GM12878 (cell line): ENCODE measurements around the gene EIF4EBP2. TPM values are rescaled to one million over a fixed set of nuclear protein-coding genes. Genes with fewer than 3 reads are reported as not detected.

Experiments used
- BHLHE40 ChIP-seq, 2 experiments: fragments of 450-650 bp in 1 of 2; IDR thresholded peaks; 2 replicates each; pipeline ENCODE4 v1.6.1; 2011 to 2017; ENCODE audit warnings: low read depth in 2 of 2, borderline replicate concordance in 1 of 2, improper control_type of control experiment in 1 of 2, low read length in 1 of 2, mild to moderate bottlenecking in 1 of 2
- CEBPB ChIP-seq, 2 experiments: fragments of 150-350 bp in 1 of 2; IDR thresholded peaks; 2 replicates each; pipeline ENCODE4 v1.6.1; 2012 to 2014; ENCODE audit warnings: low read depth in 2 of 2, low read length in 2 of 2, borderline replicate concordance in 1 of 2, inconsistent platforms in 1 of 2
- FOXM1 ChIP-seq: IDR thresholded peaks from 2 replicates; pipeline ENCODE4 v1.6.1; 2012; ENCODE audit warnings: low read depth, mild to moderate bottlenecking, inconsistent platforms, low read length, moderate library complexity
- GABPA ChIP-seq: IDR thresholded peaks from 2 replicates; pipeline ENCODE4 v1.6.1; 2014; ENCODE audit warnings: antibody characterized with exemption, low read depth, mild to moderate bottlenecking, inconsistent platforms
- HCFC1 ChIP-seq: fragments of 150-350 bp; IDR thresholded peaks from 2 replicates; pipeline ENCODE4 v1.6.1; 2014; ENCODE audit warnings: low read length
- HDGF ChIP-seq: fragments of 450-650 bp; IDR thresholded peaks from 2 replicates; pipeline ENCODE4 v1.6.1; 2016; ENCODE audit warnings: antibody characterized with exemption
- MYC ChIP-seq: IDR thresholded peaks from 2 replicates; pipeline ENCODE4 v1.6.1; 2011; ENCODE audit warnings: mild to moderate bottlenecking, low read length, moderate library complexity, inconsistent platforms; ENCODE audit not compliant: insufficient read depth, insufficient replicate concordance, insufficient read length, severe bottlenecking
- RAD21 ChIP-seq: IDR thresholded peaks from 2 replicates; pipeline ENCODE4 v1.6.1; 2011; ENCODE audit warnings: mild to moderate bottlenecking, low read depth, low read length, moderate library complexity; ENCODE audit not compliant: insufficient read depth
- RB1 ChIP-seq: fragments of 450-650 bp; formaldehyde crosslinking; IDR thresholded peaks from 2 replicates; pipeline ENCODE4 v1.6.1; 2017; ENCODE audit warnings: mild to moderate bottlenecking, borderline replicate concordance
- SMAD5 ChIP-seq: IDR thresholded peaks from 2 replicates; pipeline ENCODE4 v1.6.1; 2016; ENCODE audit warnings: antibody characterized with exemption, low read depth
- SMARCA5 ChIP-seq: fragments of 450-650 bp; IDR thresholded peaks from 2 replicates; pipeline ENCODE4 v1.6.1; 2017; ENCODE audit warnings: mild to moderate bottlenecking
- TBL1XR1 ChIP-seq: IDR thresholded peaks from 2 replicates; pipeline ENCODE4 v1.6.1; 2012; ENCODE audit warnings: low read depth, low read length, improper control_type of control experiment
- TCF12 ChIP-seq: IDR thresholded peaks from 2 replicates; pipeline ENCODE4 v1.6.1; 2011; ENCODE audit warnings: low read depth, mild to moderate bottlenecking, low read length
- polyA plus RNA-seq, 11 experiments: library from polyadenylated mRNA; depleted of rRNA in 4 of 11; unstranded in 6 of 11; stranded (reverse) in 5 of 11; fragments of >200 nt; fragmentation: Nextera tagmentation in 4 of 11; fragmentation: Illumina TruSeq in 1 of 11; extraction: Ambion mirVana in 4 of 11; extraction: Trizol in 1 of 11; gene quantifications; 1 replicate in 1 of 11; 2 replicates in 10 of 11; pipeline versions ENCODE4 v1.2.1 to v1.2.3, GENCODE V29; 2011 to 2016; ENCODE audit warnings: inconsistent platforms in 2 of 11, missing spikeins in 2 of 11, low read depth in 1 of 11
- total RNA-seq, 4 experiments: library from RNA; depleted of rRNA in 3 of 4; stranded (reverse); fragments of >200 nt in 3 of 4; fragmentation: Illumina TruSeq in 1 of 4; extraction: Trizol in 1 of 4; gene quantifications; 2 replicates each; pipeline versions ENCODE4 v1.2.1 to v1.2.3, GENCODE V29; 2013 to 2021
- TF ChIP-seq, protein P1 (sequence below): fragments of 450-650 bp; IDR thresholded peaks from 2 replicates; pipeline ENCODE4 v1.6.1; 2017; ENCODE audit warnings: mild to moderate bottlenecking, moderate library complexity
- TF ChIP-seq, protein P2 (sequence below): IDR thresholded peaks from 2 replicates; pipeline ENCODE4 v1.6.1; 2011; ENCODE audit warnings: borderline replicate concordance, low read depth, mild to moderate bottlenecking, moderate library complexity, mixed read lengths, low read length; ENCODE audit not compliant: insufficient read depth; ENCODE audit errors: extremely low read length
- TF ChIP-seq, protein P3 (sequence below): fragments of 450-650 bp; IDR thresholded peaks from 2 replicates; pipeline ENCODE4 v1.6.1; 2017; ENCODE audit warnings: mild to moderate bottlenecking
- TF ChIP-seq, protein P4 (sequence below): IDR thresholded peaks from 2 replicates; pipeline ENCODE4 v1.6.1; 2012; ENCODE audit warnings: low read depth, low read length, improper control_type of control experiment

EIF4EBP2 gene
- total and polyA plus RNA-seq, 10 of the 15 experiments (the other 5 are each of a cell fraction or from before 2014, with no cell fraction given) = 14.4 to 51.3 (median 28.9) TPM

DNA sequence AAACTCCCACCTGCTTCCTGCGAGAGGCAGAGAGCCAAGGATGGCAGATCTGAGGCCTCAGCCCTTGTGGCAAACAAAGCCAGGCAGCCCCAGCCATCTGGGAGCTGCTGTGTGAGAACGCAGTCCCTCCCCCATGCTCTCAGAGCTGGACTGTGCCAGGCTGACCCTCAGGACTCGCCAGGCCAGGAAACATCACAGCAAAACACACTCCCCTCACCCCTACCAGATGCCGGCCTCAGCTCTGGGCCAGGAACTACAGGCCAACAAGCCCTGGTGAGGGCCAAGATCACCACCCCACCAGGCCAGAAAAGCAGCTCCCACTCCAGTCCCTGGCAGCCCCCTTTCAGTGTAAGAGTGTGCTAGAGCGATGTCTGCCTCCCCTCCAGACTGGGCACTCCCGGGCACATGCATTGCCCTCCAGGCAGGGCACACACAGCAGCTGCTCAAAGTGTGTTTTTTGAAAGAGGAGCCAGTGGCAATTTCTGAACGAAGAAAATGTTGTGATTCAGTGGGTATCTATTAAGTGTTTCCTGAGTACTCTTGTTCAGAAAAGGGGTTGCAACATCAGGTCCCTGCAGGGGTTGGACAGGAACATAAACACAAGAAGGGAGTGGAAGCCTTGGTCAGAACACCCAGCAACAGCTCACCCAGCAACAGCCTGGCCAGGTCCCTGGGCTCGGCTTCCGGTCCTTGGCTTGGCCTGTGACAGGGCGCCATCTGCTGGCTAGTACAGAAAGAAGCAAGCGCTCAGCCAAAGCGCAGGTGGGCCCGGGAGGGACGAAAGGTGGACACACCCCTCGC lies 39.8 kb upstream of the EIF4EBP2 start (continued):
- TF ChIP-seq TBL1XR1 (no peak), MYC (no peak), FOXM1 (0 out of 2 replicates have a peak, but pooled peaks have one; percentile 25), SMAD5 (no peak), SMARCA5 (peak; percentile 87), RB1 (peak; percentile 63; the same call in 1 of the 2 replicates), BHLHE40 (IDR thresholded peaks at IDR 0.05; ENCODE audit: borderline replicate concordance in 1 of 2, low read depth in 2 of 2, low read length in 1 of 2) (peak in 1 of 2 experiments; percentile 35; a peak in 1 of 4 replicates), TCF12 (0 out of 2 replicates have a peak, but pooled peaks have one; percentile 69), HDGF (no peak), CEBPB (IDR thresholded peaks at IDR 0.05; ENCODE audit: borderline replicate concordance in 1 of 2, low read depth in 2 of 2, low read length in 2 of 2) (0 out of 4 replicates have a peak, but pooled peaks of 1 of the 2 experiments have one; percentile 8), RAD21 (peak; percentile 100), HCFC1 (no peak), GABPA (no peak)
- TF ChIP-seq, protein P1, sequence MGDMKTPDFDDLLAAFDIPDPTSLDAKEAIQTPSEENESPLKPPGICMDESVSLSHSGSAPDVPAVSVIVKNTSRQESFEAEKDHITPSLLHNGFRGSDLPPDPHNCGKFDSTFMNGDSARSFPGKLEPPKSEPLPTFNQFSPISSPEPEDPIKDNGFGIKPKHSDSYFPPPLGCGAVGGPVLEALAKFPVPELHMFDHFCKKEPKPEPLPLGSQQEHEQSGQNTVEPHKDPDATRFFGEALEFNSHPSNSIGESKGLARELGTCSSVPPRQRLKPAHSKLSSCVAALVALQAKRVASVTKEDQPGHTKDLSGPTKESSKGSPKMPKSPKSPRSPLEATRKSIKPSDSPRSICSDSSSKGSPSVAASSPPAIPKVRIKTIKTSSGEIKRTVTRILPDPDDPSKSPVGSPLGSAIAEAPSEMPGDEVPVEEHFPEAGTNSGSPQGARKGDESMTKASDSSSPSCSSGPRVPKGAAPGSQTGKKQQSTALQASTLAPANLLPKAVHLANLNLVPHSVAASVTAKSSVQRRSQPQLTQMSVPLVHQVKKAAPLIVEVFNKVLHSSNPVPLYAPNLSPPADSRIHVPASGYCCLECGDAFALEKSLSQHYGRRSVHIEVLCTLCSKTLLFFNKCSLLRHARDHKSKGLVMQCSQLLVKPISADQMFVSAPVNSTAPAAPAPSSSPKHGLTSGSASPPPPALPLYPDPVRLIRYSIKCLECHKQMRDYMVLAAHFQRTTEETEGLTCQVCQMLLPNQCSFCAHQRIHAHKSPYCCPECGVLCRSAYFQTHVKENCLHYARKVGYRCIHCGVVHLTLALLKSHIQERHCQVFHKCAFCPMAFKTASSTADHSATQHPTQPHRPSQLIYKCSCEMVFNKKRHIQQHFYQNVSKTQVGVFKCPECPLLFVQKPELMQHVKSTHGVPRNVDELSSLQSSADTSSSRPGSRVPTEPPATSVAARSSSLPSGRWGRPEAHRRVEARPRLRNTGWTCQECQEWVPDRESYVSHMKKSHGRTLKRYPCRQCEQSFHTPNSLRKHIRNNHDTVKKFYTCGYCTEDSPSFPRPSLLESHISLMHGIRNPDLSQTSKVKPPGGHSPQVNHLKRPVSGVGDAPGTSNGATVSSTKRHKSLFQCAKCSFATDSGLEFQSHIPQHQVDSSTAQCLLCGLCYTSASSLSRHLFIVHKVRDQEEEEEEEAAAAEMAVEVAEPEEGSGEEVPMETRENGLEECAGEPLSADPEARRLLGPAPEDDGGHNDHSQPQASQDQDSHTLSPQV = peak; percentile 78; the same call in 1 of the 2 replicates
- TF ChIP-seq, protein P2, sequence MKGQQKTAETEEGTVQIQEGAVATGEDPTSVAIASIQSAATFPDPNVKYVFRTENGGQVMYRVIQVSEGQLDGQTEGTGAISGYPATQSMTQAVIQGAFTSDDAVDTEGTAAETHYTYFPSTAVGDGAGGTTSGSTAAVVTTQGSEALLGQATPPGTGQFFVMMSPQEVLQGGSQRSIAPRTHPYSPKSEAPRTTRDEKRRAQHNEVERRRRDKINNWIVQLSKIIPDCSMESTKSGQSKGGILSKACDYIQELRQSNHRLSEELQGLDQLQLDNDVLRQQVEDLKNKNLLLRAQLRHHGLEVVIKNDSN = no peak
- TF ChIP-seq, protein P3, sequence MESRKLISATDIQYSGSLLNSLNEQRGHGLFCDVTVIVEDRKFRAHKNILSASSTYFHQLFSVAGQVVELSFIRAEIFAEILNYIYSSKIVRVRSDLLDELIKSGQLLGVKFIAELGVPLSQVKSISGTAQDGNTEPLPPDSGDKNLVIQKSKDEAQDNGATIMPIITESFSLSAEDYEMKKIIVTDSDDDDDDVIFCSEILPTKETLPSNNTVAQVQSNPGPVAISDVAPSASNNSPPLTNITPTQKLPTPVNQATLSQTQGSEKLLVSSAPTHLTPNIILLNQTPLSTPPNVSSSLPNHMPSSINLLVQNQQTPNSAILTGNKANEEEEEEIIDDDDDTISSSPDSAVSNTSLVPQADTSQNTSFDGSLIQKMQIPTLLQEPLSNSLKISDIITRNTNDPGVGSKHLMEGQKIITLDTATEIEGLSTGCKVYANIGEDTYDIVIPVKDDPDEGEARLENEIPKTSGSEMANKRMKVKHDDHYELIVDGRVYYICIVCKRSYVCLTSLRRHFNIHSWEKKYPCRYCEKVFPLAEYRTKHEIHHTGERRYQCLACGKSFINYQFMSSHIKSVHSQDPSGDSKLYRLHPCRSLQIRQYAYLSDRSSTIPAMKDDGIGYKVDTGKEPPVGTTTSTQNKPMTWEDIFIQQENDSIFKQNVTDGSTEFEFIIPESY = no peak
- TF ChIP-seq, protein P4, sequence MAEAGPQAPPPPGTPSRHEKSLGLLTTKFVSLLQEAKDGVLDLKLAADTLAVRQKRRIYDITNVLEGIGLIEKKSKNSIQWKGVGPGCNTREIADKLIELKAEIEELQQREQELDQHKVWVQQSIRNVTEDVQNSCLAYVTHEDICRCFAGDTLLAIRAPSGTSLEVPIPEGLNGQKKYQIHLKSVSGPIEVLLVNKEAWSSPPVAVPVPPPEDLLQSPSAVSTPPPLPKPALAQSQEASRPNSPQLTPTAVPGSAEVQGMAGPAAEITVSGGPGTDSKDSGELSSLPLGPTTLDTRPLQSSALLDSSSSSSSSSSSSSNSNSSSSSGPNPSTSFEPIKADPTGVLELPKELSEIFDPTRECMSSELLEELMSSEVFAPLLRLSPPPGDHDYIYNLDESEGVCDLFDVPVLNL = no peak
